HEK293 (cell line): Measurements from ENCODE around the gene MUC5AC.

Experiments
- CTCF ChIA-PET: fragments of 350-600 bp; formaldehyde crosslinking; extraction: SDS; loops from one replicate; lab custom pipeline; 2021; ENCODE audit warnings: antibody characterized with exemption; lab: Yijun Ruan, JAX
- POLR2A ChIA-PET: fragments of 300-600 bp; formaldehyde crosslinking; extraction: SDS; loops from one replicate; lab custom pipeline; 2020; ENCODE audit warnings: antibody characterized with exemption, inconsistent platforms; lab: Yijun Ruan, JAX
- H3K27ac ChIP-seq: fragments of 200-500 bp; sonication (Bioruptor generic); 2 replicates; pipeline ENCODE4 v1.5.1; 2014; ENCODE audit warnings: low read depth, low read length, control low read depth, inconsistent platforms; ENCODE audit errors: extremely low read depth
- H3K36me3 ChIP-seq, 2 experiments: fragments of 200-500 bp in 1 of 2; sonication (Bioruptor generic) in 1 of 2; 1 replicate in 1 of 2; 2 replicates in 1 of 2; pipeline ENCODE4 v1.5.1; 2014 to 2017; ENCODE audit warnings: inconsistent platforms in 2 of 2, low read length in 2 of 2; ENCODE audit not compliant: control insufficient read depth in 2 of 2, insufficient read depth in 1 of 2
- H3K4me1 ChIP-seq: fragments of 200-500 bp; sonication (Bioruptor generic); 2 replicates; pipeline ENCODE4 v1.5.1; 2014; ENCODE audit warnings: mild to moderate bottlenecking, low read length, inconsistent platforms; ENCODE audit not compliant: control insufficient read depth, insufficient read depth
- H3K4me3 ChIP-seq: 2 replicates; pipeline ENCODE4 v1.5.1; 2011; ENCODE audit warnings: low read depth, mild to moderate bottlenecking, control low read depth, low read length, moderate library complexity
- H3K9me3 ChIP-seq: fragments of 200-500 bp; sonication (Bioruptor generic); 2 replicates; pipeline ENCODE4 v1.5.1; 2014; ENCODE audit warnings: low read depth, low read length, inconsistent platforms; ENCODE audit not compliant: control insufficient read depth, insufficient read depth
- EGR2 ChIP-seq: fragments of 450-650 bp; formaldehyde crosslinking; IDR thresholded peaks from 2 replicates; pipeline ENCODE4 v1.5.1; 2016; ENCODE audit warnings: low read depth, missing biosample characterization, missing genetic modification characterization
- PBX3 ChIP-seq: sonication (generic); formaldehyde crosslinking; IDR thresholded peaks from 2 replicates; pipeline ENCODE4 v1.8.1; 2022; ENCODE audit warnings: mild to moderate bottlenecking, moderate library complexity, missing genetic modification reagents
- TSHZ1 ChIP-seq: fragments of 450-650 bp; formaldehyde crosslinking; IDR thresholded peaks from 2 replicates; pipeline ENCODE4 v1.5.1; 2016; ENCODE audit warnings: missing biosample characterization, missing genetic modification characterization, borderline replicate concordance
- ZBTB7A ChIP-seq: fragments of 450-650 bp; formaldehyde crosslinking; IDR thresholded peaks from 2 replicates; pipeline ENCODE4 v1.5.1; 2016; ENCODE audit warnings: low read depth, missing biosample characterization, missing genetic modification characterization
- ZFHX2 ChIP-seq: fragments of 450-650 bp; formaldehyde crosslinking; conservative IDR thresholded peaks from 2 replicates; pipeline ENCODE4 v1.5.1; 2016; ENCODE audit warnings: missing biosample characterization, missing genetic modification characterization
- ZNF146 ChIP-seq: fragments of 450-650 bp; formaldehyde crosslinking; IDR thresholded peaks from 2 replicates; pipeline ENCODE4 v1.5.1; 2016; ENCODE audit warnings: missing biosample characterization, missing genetic modification characterization
- ZNF324 ChIP-seq: fragments of 450-650 bp; formaldehyde crosslinking; IDR thresholded peaks from 2 replicates; pipeline ENCODE4 v1.5.1; 2016; ENCODE audit warnings: missing biosample characterization, missing genetic modification characterization
- ZNF423 ChIP-seq: fragments of 450-650 bp; formaldehyde crosslinking; IDR thresholded peaks from 2 replicates; pipeline ENCODE4 v1.5.1; 2016; ENCODE audit warnings: missing biosample characterization, missing genetic modification characterization
- ZNF558 ChIP-seq: fragments of 450-650 bp; formaldehyde crosslinking; IDR thresholded peaks from 2 replicates; pipeline ENCODE4 v1.5.1; 2016; ENCODE audit warnings: missing biosample characterization, missing genetic modification characterization
- ZNF837 ChIP-seq: fragments of 450-650 bp; formaldehyde crosslinking; IDR thresholded peaks from 2 replicates; pipeline ENCODE4 v1.5.1; 2016; ENCODE audit warnings: missing biosample characterization, missing genetic modification characterization

The MUC5AC gene

GRCh38 chr11:1116104-1116503 is 41.6 kb upstream of the MUC5AC start (continued):
- TF ChIP-seq ZNF558 (tag by site-specific recombination) (no peak), ZNF837 (tag by site-specific recombination) (no peak)

GRCh38 chr11:1116666-1117390 is 40.9 kb upstream of the MUC5AC start:
- H3K4me3 ChIP-seq = no peak overlapping the region
- H3K4me1 ChIP-seq = no peaks in the 10 kb centered on the region
- no peaks in the 10 kb centered on the region for H3K36me3 ChIP-seq
- H3K27ac ChIP-seq = no peak overlapping the region
- no peak for TF ChIP-seq TSHZ1 (tag by site-specific recombination)
- TF ChIP-seq, all 188 proteins: peak for 0
- ChIA-PET CTCF (interaction anchor here (1.7 kb wide), 1 partner anchor 16 kb away, joined by 6 read pairs; no protein-coding TSS in a partner anchor), POLR2A (no interaction called here)
- no peaks in the 10 kb centered on the region for H3K9me3 ChIP-seq

- CTCF ChIA-PET = no interaction called here
- Histone ChIP-seq H3K4me1 (no peaks in the 10 kb centered on the region), H3K9me3 (no peaks in the 10 kb centered on the region), H3K27ac (no peak overlapping the region), H3K4me3 (no peak overlapping the region), H3K36me3 (no peaks in the 10 kb centered on the region)
- TF ChIP-seq PBX3 (no peak), ZFHX2 (peak; percentile 42), ZNF423 (tag by site-specific recombination) (no peak), ZBTB7A (tag by site-specific recombination) (no peak), EGR2 (tag by site-specific recombination) (0 out of 2 replicates have a peak, but pooled peaks have one; percentile 6)
- POLR2A ChIA-PET = no interaction called here
Measured at GRCh38 chr11:1117992-1118391, 39.8 kb upstream of the MUC5AC start.

GRCh38 chr11:1118755-1119603 is 38.8 kb upstream of the MUC5AC start:
- POLR2A ChIA-PET = no interaction called here

More at GRCh38 chr11:1118755-1119603, 38.8 kb upstream of the MUC5AC start:
- Histone ChIP-seq H3K27ac (no peak overlapping the region), H3K4me1 (no peaks in the 10 kb centered on the region), H3K4me3 (no peak overlapping the region), H3K36me3 (no peaks in the 10 kb centered on the region), H3K9me3 (no peaks in the 10 kb centered on the region)
- TF ChIP-seq ZNF146 (tag by site-specific recombination) (0 out of 2 replicates have a peak, but pooled peaks have one; percentile 6), ZNF324 (tag by site-specific recombination) (no peak)
- CTCF ChIA-PET = interaction anchor here (0.7 kb wide), 1 partner anchor 448 kb away, joined by 4 read pairs; no protein-coding TSS in a partner anchor
